ENCODE measurements around the gene AQP12B. TPM values are rescaled to one million over a fixed set of nuclear protein-coding genes. Genes with fewer than 3 reads are reported as not detected.

Gene AQP12B
- total and polyA plus RNA-seq, 3 donors from 2014 or later: not detected

DNA sequence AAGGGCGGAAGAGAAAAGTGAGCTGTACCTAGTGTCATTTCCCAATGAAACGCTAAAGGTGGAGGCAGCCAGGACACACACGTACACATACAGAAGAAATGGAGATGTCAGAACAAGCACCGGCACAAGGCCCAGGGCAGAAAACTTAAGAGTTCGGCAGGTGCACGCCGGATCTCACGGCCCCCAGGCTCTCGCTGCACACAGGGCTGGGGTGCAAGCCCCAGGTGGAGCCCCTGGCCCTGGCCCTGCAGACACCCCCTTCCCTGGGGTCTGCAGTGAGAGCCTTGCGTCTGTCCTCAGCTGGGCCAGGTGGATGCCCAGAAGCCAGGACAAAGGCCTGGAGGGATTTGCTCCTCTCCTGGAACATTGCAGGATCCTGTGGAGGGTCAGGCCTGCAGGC is 45.7 kb upstream of the AQP12B start:
- WGBS, 2 donors: 95 to 100% methylated on average over 2 to 10 of the region's 10 CpGs
- DNase-seq: no peak
- Histone ChIP-seq H3K27me3 (no peaks in the 10 kb centered on the region), H3K27ac (no peak overlapping the region), H3K9me3 (no peaks in the 10 kb centered on the region), H3K4me3 (no peak overlapping the region), H3K4me1 (no peaks in the 10 kb centered on the region), H3K36me3 (ENCODE audit: low read depth, missing control alignments) (no peaks in the 10 kb centered on the region)
- intact Hi-C loops (cut with DNase I; ENCODE audit: low total_unique reads): no loop called here
- no peak for TF ChIP-seq POLR2A (IDR thresholded peaks at IDR 0.05)
- TF ChIP-seq CTCF (IDR thresholded peaks at IDR 0.05): no peak

DNA sequence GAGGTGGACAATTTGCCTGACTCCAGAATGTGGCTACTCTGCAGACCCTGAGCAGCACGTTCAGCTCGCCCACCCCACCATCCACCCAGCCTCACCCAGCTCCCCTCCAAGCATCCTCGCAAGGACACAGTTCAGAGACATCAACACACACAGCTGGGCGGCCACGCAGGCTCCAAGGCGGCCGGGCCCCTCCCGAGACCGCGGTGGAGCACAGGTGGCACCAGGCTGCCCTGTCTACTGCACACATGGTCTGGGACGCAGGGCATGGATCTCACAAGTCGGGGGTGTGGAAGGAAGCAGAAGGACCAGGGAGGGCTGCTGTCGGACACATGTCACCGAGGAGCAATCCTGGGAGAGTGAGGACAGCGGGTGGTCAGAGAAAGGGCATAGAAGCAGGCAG is 45.2 kb upstream of the AQP12B start:
- intact Hi-C loops (cut with DNase I; ENCODE audit: low total_unique reads): no loop called here
- Histone ChIP-seq H3K27me3 (no peaks in the 10 kb centered on the region), H3K27ac (no peak overlapping the region), H3K4me3 (no peak overlapping the region), H3K9me3 (no peaks in the 10 kb centered on the region), H3K4me1 (no peaks in the 10 kb centered on the region), H3K36me3 (ENCODE audit: low read depth, missing control alignments) (no peaks in the 10 kb centered on the region)
- 93 to 99% methylated on average over 8 to 14 of the region's 15 CpGs for WGBS, 2 donors
- no peak for DNase-seq
- TF ChIP-seq POLR2A (IDR thresholded peaks at IDR 0.05) (no peak), CTCF (IDR thresholded peaks at IDR 0.05) (no peak)

- WGBS, 2 donors: 85 to 91% methylated on average over 8 to 14 of the region's 14 CpGs
- Histone ChIP-seq H3K27me3 (no peaks in the 10 kb centered on the region), H3K4me1 (no peaks in the 10 kb centered on the region), H3K36me3 (ENCODE audit: low read depth, missing control alignments) (no peaks in the 10 kb centered on the region), H3K4me3 (no peak overlapping the region), H3K27ac (no peak overlapping the region), H3K9me3 (no peaks in the 10 kb centered on the region)
- DNase-seq: no peak
- no peak for TF ChIP-seq POLR2A (IDR thresholded peaks at IDR 0.05)
- TF ChIP-seq CTCF (IDR thresholded peaks at IDR 0.05): no peak
- intact Hi-C loops (cut with DNase I; ENCODE audit: low total_unique reads): no loop called here
Measured at GRCh38 chr2:240727439-240727838, 44.8 kb upstream of the AQP12B start.

- no peak for TF ChIP-seq POLR2A (IDR thresholded peaks at IDR 0.05)
- no peak for TF ChIP-seq CTCF (IDR thresholded peaks at IDR 0.05)
Measured at GRCh38 chr2:240726876-240727275, 44.2 kb upstream of the AQP12B start.

DNA sequence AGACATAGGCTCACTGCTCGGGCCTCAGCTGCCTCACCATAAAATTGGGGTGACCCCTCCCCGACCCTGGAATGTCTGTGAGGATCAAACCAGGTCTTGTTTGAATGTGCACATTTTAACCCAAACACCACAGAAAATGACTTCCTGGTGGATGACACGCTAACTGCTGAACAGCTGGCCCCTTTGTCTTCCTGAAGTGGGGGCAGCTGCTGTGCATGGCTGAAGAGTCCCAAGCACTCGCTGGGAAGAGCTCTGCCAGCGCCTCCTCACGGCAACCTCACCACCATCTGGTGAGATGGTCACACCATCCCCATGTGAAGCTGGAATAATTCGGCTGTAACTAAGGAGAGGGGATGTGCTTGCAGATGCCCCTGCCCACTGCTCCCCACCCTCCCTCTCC is 43.0 kb upstream of the AQP12B start:
- 89 to 90% methylated on average over 7 of the region's 7 CpGs for WGBS, 2 donors
- no peak overlapping the region for H3K27ac ChIP-seq
- H3K4me1 ChIP-seq: no peaks in the 10 kb centered on the region
- no peak for DNase-seq
- TF ChIP-seq CTCF (IDR thresholded peaks at IDR 0.05) (no peak), POLR2A (IDR thresholded peaks at IDR 0.05) (no peak)
- intact Hi-C loops (cut with DNase I; ENCODE audit: low total_unique reads): no loop called here
- no peaks in the 10 kb centered on the region for H3K9me3 ChIP-seq
- no peaks in the 10 kb centered on the region for H3K36me3 ChIP-seq (ENCODE audit: low read depth, missing control alignments)
- no peak overlapping the region for H3K4me3 ChIP-seq
- H3K27me3 ChIP-seq: no peaks in the 10 kb centered on the region

More at GRCh38 chr2:240726876-240727275, 44.2 kb upstream of the AQP12B start:
- no peak overlapping the region for H3K4me3 ChIP-seq
- WGBS, 2 donors: 84 to 91% methylated on average over 14 of the region's 14 CpGs
- no peaks in the 10 kb centered on the region for H3K4me1 ChIP-seq
- intact Hi-C loops (cut with DNase I; ENCODE audit: low total_unique reads): no loop called here
- no peaks in the 10 kb centered on the region for H3K36me3 ChIP-seq (ENCODE audit: low read depth, missing control alignments)
- DNase-seq: no peak
- H3K27ac ChIP-seq: no peak overlapping the region
- H3K27me3 ChIP-seq: no peaks in the 10 kb centered on the region
- H3K9me3 ChIP-seq: no peaks in the 10 kb centered on the region

Data from testis (tissue), 3 donors.